ENCODE data around the gene WDR19. TPM values are rescaled to one million over a fixed set of nuclear protein-coding genes. Genes with fewer than 3 reads are reported as not detected.

The WDR19 gene
- total and polyA plus RNA-seq, 2 of the 4 experiments (the other 2 are of a cell fraction), result 16.0 to 22.6 TPM

DNA sequence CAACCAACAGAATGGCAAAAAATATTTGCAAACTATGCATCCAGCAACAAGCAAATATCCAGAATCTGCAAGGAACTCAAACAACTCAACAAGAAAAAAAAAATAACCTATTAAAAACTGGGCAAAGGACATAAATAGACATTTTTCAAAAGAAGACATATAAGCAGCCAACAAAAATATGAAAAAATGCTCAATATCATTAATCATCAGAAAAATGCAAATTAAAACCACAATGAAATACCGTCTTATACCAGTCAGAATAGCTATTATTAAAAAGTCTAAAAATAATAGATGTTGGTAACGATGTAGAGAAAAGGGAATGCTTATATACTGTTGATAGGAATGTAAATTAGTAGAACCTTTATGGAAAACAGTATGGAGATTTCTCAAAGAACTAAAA lies 53.4 kb downstream of the WDR19 start:
- Histone ChIP-seq H3K36me3 (ENCODE audit: control insufficient read depth, insufficient read depth, low read length) (peaks cover 3% of the 10 kb centered on the region; the same call in 1 of the 2 replicates), H3K27me3 (ENCODE audit: control insufficient read depth, insufficient read depth, low read length) (no peaks in the 10 kb centered on the region), H4K20me1 (ENCODE audit: insufficient read depth, low read length) (no peaks in the 10 kb centered on the region), H2BK15ac (ENCODE audit: low read depth, low read length) (no peak overlapping the region), H4K91ac (ENCODE audit: insufficient read depth, low read depth, low read length) (no peak overlapping the region), H3K23ac (ENCODE audit: low read depth, low read length) (no peak overlapping the region), H3K4me1 (ENCODE audit: control insufficient read depth, insufficient read depth, low read length) (no peaks in the 10 kb centered on the region), H3K14ac (replicated peaks; ENCODE audit: low read depth, low read length) (no peak overlapping the region), H2AFZ (replicated peaks; ENCODE audit: low read length, poor library complexity) (no peak overlapping the region), H2AK5ac (ENCODE audit: low read depth, low read length) (no peak overlapping the region), H3K27ac (ENCODE audit: insufficient read depth, low read length) (no peak overlapping the region), H4K8ac (ENCODE audit: low read depth in 2 of 2, low read length in 2 of 2) (no peak overlapping the region), H3K79me1 (ENCODE audit: low read depth in 1 of 2, low read length in 2 of 2) (no peaks in the 10 kb centered on the region), H3K56ac (ENCODE audit: extremely low read depth, insufficient read depth, low read length) (no peak overlapping the region), H4K5ac (ENCODE audit: low read depth, low read length) (no peak overlapping the region), H3K9ac (ENCODE audit: low read depth, low read length) (no peak overlapping the region), H2BK5ac (ENCODE audit: low read depth, low read length, poor library complexity, severe bottlenecking) (no peak overlapping the region), H3K4me3 (ENCODE audit: insufficient read depth, low read depth, low read length) (no peak overlapping the region), H3K18ac (ENCODE audit: low read depth, low read length) (no peak overlapping the region), H3K4ac (ENCODE audit: low read depth, low read length) (no peak overlapping the region), H2AK9ac (replicated peaks; ENCODE audit: low read depth, low read length, poor library complexity) (no peak overlapping the region), H3K4me2 (ENCODE audit: low read depth, low read length) (no peak overlapping the region), H2BK120ac (ENCODE audit: low read depth, low read length) (no peak overlapping the region), H3K9me1 (ENCODE audit: insufficient read depth, low read length) (no peaks in the 10 kb centered on the region), H3K9me3 (ENCODE audit: control insufficient read depth, insufficient read depth, low read length) (no peaks in the 10 kb centered on the region), H2BK20ac (ENCODE audit: low read depth, low read length) (no peak overlapping the region)
- intact Hi-C loops (cut with micrococcal nuclease) (no loop called here), in situ Hi-C loops (cut with MboI; ENCODE audit: low sequenced_read_pairs) (no loop called here), dilution Hi-C loops (cut with HindIII; ENCODE audit: low sequenced_read_pairs, unreplicated experiment) (no loop called here)
- BruUV-seq (replicated peaks), result no TSS peak
- POLR2A ChIA-PET (ENCODE audit: unreplicated experiment), result interaction anchor here (0.5 kb wide), 1 partner anchor 102 kb away, joined by 3 read pairs; no protein-coding TSS in a partner anchor
- TF ChIP-seq BHLHE40 (IDR thresholded peaks at IDR 0.05; ENCODE audit: low read depth, low read length) (no peak), CHD1 (IDR thresholded peaks at IDR 0.05; ENCODE audit: low read depth, low read length) (no peak), MAFK (IDR thresholded peaks at IDR 0.05; ENCODE audit: low read depth, low read length) (no peak), CEBPB (IDR thresholded peaks at IDR 0.05; ENCODE audit: low read depth, low read length) (no peak)
- CTCF ChIA-PET, result no interaction called here
- 100% methylated on average over 1 of the region's 2 CpGs; no CpG with 5 or more reads in 1 of the 2 experiments for WGBS, 2 experiments (ENCODE audit: extremely low coverage in 2 of 2, insufficient read length in 1 of 2)
- DNase-seq (no peak), ATAC-seq (ENCODE audit: low read depth) (no peak)

All from IMR-90 (cell line).